ENCODE measurements around the gene TMEM120B.
A peak's percentile ranks its signal among the peaks of the same experiment; 100 is the strongest.

The TMEM120B gene

DNA sequence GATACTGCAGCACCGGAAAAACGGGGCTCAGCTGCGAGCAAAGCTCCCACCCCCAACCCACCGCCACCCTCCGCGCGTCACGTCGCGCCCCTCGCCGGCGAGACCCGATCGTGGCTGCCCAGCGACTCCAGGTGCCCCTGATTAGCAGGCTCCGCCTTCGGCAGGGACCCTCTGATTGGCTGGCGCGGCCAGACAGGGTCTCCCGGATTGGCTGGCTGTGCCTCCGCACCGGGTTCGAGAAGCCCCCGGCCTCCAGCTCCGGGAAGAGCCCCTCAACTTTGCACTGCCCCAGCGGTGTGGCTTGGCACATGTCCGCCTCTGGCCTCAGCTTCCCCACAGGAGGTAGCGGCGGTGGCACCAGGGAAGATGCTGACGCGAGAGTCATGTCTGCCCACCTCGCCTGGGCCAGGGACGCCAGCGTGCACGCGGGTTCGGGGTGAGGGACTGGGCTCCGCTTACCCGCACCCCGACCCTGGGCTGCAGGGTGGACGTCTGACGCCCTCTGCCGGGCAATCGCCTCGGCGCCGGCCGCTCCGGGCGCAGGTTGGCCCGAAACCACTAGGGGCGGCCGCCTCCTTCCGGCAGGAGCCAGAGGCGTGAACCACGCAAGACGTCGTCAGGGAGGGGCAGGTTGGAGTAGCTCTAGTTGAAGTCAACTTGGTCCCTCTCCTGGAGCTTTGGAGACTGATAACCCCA lies 81.4 kb downstream of the TMEM120B start:
- DNase-seq = peak; percentile 82

DNA sequence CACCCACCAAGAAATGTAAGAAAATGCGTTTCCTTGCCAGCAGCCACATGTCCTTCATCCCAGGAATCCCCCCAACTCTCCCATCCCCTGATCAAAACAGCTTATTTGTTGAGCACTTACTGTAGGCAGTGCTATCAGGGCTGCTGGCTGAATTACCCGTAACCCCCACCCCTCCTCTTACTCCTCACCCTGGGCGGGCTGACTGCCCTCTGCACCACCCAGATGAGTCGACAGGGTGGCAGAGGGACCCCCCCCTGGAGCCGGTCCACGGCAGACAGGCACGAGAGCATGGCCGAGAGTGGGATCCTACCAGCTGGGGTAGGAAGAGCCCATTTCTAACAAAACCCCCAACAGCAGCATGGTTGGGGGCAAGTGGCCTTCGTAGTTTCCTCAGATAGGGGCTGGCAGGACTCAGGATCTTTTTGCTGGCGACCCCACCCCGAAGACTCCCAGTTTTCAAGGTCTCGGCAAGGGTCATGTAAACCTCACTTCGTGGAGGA lies 82.0 kb downstream of the TMEM120B start:
- no peak for DNase-seq

DNA sequence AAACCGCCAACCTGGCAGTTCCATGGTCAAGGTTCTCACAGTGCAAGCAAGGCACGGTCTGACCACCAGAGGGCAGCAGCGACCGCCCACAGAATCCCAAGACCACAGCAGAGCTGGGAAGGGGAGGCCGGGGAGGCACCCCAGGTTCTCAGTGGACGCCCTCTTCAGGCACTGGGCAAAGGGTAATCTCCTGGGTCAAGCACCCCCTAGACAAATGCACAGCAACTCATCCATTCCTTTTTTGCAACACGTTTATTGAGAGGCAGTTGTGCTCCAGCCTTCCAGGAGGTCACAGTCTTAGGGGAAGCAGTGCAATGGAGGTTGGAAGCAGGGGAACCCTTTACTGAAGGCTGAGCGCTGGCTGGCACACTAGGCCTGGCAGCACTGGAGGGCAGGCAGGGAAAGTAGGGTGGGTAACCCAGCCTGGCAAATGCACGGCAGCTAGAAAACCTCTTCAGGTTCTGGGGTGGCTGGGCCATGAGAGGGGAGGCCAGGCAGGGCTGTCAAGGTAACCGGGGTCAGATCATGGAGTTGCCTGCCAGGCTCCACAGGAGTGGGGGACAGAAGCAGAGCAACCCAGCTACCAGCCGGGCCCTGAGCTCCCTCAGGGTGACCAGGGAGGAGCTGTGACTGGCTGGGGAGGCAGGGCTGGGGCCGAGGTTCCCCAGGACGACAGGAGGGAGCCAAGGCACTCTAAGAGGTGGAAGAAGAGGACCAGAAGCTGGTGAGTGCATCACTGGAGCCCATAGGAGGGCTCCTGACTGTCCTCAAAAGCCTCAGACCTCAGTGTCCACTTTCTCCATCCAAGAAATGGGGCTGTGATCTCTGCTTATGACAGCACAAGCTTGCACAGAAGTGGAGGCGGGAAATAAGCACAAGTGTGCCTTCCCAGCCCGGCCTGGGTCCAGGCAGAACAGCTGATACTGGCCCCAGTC lies 82.7 kb downstream of the TMEM120B start:
- DNase-seq = peak; percentile 57

DNA sequence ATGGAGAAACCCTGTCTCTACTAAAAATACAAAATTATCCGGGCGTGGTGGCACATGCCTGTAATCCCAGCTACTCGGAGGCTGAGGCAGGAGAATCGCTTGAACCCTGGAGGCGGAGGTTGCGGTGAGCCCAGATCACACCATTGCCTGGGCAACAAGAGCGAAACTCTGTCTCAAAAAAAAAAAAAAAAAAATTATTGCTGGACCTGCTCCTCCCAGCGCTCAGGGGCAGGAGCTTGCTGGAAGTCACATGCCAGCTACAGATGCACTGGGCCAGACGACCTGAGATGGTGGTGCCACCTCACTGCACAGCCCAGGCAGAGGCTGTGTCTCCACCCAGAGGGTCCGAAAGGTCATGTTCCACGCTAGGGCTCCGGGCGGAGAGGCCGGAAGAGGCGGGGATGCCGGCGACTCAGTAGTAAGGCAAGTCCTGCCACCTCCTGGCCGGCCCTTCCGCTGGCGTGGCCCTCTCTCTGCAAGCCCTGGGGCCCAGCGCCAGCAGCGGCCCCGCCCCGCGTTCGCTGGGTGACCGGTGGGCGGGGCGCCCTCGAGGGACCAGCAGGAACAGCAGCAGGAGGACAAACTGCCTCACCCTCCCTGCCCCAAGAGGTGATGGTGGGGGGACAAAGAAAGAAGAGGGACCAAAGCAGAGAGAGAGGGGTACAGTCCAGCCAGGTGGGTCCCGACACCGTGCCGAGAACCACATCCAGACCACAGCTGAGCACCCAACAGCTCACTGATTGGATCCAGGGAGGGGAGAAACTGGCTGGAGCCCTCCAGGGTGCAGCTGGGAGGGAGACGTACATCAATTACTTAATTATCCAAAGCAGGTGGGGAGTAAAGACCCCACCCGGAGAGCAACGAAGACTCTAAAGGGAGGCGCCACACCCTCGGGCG lies 84.6 kb downstream of the TMEM120B start:
- no peak for DNase-seq

DNA sequence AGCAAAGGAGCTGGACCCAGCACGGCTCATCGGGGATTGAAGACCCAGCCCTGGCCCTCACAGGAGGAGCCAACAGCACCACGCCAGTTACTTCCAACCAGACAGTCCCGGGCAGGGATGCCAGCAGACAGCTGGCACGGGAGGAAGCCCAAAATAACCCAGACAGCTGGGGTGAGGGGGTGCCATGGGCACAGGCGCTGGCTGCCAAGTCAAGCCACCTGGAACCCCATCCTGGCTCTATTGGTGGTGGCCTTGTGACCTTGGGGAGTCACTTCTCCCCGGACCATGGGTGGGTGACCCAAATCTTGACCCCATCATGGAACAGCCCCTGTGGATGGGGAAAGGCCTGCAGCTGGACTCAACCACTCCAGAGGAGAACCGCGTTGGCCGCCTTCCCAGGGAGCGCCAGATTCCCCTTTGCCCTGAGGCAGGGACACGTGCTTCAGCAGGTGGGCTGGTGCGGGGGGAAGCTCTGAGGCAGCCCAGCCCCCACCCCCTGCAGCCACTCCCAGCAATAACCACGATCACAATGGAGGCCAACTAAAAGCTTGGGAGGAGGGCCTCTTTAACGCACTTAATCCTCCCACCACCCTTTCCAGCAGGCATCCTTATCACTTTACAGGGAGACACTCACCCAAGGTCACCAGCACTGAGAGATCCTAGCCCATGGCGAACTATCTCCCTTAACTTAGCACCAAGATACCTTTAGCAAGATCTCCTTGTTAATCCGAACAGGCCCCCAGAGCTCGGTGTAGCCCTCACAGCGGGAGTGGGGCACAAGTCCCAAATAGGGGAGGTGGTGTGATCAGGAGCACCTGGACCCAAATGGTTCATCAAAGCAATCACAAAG lies 85.6 kb downstream of the TMEM120B start:
- peak; percentile 71 for DNase-seq

DNA sequence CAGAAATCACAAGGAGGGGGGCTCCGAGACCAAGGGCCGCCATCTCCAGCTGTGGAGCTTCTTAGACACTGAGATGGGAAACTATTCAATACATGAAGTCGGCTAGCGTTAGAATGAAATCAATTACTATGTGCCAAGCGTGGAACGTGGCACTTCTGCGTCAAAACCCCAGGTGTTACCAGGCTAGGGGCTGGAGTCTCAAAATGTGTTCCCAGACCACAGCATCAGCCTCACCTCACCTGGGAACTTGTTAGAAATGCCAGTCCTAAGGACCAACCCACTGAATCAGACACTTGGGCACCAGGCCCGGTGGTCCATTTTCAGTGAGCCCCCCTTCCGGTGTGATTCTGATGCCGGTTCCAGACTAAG lies 86.2 kb downstream of the TMEM120B start:
- DNase-seq = no peak

DNA sequence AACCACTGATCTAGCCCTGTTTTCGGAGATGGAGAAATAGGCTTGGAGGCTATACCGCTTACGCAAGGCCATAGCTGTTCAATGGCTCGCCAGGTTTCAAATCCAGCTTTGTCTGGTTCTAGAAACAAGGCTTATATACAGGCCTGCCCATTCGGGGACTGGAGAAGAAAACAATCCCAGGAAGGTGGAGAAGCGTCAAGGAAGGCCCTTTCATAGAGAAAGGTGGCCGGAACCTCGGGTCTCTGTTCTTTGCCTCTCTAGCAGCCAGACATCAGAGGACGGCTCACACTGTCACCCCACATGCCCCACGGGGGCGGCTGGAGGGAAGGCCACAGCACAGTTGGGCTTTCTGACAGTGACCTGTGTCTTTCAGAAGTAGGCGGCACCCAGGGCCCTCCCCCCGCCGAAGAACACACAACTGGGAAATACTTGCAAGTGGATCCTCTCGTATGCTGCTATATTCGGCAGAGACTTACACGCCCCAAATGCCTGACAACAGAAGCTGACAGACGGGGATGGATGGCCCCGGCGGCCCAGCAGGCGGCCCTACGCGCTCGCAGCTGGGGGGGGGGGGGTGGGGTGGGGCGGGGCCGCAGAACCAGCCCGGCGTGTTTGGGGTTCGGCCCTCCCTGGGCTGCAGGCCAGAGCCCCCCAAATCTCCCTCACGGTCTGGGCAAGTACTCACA lies 86.7 kb downstream of the TMEM120B start:
- peak; percentile 41 for DNase-seq

DNA sequence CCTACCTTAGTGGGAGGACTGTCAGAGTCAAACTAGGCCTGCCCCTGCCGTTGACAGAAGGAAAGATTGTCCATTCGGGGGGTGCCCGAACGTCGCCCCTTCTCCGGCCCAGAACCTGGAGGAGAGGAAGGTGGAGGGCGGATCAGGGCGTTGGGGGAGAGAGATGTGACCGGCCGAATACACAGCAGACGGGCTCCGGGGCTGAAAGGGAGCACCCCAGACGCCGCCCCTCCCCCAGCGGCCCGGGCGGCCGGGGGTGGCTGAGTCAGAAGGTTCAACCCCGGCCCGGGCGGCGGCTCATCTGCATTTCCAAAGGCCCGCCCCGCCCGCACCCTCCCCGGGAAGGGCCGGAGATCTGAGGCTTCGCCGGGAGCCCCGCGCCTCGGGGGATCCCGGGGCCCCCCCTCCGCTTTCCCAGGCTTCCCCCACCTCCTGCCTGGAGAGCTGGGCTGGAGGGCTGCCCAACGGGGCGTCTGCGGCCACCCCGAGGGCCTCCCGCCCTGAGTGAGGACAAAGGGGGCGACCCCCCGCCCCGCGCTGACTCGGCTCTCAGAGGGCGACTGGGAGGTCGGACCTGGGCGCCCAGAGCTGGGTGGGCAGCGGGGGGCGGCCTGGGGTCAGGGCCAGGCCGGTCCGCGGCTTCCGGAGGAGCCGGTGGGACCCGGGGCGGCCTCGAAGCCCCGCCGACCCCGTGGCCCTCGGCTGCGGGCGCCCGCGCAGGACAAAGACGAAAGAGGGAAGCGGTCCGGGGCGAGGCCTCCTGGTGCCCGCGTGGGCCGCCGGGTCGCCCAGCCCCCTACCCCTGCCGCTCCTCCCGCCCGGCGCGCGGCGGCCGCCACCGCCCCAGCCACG lies 87.5 kb downstream of the TMEM120B start:
- peak; percentile 53 for DNase-seq

DNA sequence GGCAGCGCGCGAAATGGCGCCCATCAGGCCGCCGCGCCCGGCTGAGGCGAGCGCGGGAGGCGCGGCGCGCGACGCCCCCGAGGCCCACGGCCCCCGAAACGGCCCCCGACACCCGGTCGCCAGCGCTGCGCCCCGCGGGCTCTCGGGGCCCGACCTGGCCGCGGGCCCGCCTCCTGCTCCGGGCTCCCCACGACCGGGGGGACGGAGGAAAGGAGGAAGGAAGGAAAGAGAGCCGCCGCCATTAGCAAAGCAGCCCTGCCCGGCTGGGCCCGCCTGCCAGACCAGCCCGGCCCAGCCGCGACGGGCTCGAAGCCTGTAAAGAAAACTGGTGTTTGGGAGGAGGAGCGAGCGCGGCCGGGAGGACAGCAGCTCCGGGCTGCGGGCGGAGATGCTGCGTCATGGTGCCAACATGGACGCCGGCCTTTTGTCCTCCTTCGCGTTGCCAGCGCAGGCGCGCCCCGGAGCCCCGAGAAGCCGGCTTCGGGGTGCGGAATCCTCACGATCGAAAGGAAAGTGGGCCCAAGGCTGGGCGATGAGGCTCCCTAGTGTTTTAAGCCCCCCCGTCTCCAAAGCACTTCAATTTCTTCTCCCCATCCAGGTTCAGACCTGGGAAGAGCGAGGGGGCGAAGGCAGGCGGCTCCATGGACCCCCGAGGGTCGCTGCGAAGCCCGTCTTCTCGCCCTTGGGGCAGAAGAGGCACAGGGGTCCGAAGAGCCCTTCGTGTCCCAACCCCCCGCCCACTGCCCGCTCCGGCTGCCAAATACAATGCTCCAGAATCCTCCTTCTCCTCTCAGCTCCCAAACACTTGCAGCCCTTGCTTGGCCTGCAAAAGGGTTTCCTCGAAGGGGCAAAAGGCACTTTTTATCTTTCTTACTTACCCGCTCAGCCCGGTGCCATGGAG lies 88.4 kb downstream of the TMEM120B start:
- peak; percentile 40 for DNase-seq

DNA sequence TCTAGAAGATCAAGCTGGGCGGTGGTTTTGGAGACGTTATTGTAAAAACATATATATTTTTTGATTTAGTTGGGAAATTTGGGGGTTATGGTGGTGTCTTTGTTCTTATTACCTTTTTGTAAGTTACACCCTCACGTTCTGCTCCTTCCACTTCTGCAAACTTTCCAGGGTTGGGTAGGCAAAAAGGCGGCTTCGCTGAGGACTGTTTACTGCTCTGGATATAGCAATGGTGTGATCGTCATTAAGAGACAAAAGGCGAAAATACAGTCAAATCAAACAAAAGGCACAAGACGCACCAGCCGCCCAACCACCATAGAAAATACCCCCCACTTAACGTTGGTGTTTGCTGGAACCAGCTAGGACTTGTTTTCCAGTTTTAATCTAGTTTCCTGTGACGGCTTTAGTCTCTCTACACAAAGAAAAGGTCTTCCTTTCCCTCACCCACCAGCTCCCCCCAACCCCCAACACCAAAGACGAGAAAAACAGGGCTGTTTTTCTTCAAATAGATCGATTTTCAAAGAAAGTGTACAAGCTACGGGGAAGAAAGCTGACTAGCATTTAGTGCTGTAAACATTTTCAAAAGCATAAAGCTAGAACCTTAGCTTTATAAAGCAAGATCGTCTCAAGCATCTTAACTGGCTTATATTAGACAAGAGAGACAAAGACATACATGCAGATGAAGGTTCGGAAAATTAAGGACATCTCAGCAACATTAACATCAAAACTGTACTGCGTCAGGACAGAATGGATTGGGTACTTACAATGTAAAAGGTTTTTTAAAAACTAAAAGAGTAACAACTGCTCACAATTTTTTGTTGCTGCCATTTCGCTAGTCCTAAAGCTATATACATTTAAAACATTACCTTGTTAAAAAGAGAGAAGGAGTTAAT lies 89.3 kb downstream of the TMEM120B start:
- DNase-seq = no peak

DNA sequence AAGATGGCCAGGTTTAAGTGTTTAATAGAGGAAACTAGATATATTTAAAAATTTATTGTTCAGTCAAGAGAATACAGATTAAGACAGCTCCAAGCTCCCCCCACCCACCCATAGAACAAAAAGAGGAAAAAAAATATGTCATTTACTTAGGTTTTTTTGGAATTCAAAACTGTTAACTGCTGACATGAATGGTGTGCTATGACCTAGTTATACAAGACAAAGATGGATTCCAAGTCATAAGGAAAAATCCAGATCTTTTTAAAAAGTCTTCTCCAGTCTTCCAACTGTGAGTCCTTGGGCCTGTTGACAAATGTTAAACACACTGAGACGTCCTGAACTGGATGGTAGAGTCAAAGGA lies 89.9 kb downstream of the TMEM120B start:
- DNase-seq = no peak

DNA sequence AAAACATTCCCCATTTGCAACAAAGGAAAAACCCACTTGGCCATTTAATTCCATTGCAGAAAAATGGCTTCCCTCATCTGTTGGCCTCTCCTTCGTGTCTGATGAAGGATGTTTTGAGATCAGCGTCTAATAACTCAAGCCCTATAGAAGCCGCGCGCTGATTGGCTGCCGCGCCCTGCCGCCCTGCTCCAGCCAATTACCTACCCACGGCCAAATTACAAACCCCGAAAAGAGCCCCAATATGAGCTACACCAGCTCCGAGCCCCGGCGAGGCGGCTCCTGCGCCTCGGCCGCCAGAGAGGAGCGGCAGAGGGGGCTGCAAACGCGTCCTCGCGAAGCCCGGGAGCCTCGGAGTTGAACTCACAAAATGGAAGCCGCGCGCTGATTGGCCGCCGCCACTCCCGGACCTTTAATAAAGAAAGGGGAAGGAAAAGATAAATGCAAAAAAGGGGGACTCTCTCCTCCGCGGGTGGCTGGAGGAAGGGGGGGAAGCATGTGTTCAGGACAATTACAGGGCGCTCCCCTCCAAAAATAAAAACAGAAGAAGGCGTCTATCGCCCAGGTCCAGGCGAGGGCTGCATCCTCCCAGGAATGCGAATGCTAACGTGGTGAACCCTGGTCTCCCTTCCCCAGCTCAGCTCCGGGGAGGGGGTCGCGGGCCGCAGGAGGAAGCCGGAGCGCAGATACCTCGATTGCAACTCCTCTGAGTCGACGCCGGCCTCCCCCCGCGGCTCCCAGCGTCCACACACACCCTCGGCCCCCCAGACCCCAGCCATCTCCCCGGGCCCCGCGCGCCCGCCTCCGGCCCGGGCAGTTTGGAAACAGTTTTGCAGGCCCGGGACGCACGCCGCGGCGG lies 90.5 kb downstream of the TMEM120B start:
- DNase-seq = peak; percentile 91

DNA sequence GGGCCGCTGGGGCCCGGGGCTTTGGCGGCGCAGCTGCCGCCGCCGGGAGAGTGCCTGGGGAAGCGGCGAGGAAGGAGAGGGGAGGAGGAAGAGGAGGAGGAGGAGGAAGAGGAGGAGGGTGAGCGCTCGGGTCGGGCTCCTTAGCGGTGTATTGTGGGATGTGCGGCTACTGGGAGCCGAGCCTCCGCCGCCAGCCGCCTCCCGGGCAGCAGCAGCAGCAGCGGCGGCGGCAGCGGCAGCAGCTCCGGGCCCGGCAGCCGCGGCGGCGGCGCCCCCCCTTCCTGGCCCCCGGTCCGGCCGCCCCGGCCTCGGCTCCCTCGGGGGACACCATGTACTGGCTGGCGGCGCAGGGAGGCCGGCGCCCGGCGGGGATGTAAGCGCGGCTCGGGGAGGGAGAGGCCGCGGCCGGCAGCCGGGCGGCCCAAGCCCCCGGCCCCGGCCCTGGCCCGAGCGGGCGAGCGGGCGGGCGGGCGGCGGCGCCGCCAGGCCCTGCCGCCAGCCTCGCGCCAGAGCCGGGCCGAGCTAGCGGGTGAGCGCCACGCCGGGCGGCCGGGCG lies 91.4 kb downstream of the TMEM120B start, which contains the start of gene SETD1B:
Gene SETD1B (plus strand): TSS at position 149 of the 556 bp plus-strand sequence. CDS start 729 bp downstream, outside the sequence.
- peak; percentile 27 for DNase-seq

DNA sequence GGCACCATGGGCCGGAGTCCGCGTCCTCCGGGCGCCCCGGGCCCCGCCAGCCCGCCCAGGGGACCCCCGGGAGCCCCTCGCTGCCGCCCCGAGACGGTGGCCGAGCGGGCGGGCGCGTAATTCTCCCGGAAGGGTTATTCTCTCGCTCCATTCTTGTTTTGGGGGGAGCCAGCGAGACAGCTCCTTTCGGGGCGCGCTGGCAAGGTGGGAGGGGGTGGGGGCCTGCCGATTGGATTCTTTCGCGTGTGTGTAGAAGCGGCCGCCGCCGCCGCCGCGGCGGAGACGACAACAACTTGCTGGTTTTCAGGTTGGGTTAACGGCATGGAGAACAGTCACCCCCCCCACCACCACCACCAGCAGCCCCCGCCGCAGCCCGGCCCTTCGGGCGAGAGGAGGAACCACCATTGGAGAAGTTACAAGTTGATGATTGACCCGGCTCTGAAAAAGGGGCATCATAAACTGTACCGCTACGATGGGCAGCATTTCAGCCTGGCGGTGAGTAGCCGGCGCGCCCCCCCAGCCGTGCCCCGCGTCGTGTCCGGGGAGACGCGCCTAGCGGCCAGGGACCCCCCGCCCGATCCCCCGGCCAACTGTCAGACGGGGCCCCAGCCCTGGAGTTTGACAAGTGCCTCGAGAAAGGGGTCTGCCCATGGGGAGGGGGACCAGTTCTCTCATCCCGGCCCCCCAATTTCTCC lies 92.0 kb downstream of the TMEM120B start:
- DNase-seq = no peak

DNA sequence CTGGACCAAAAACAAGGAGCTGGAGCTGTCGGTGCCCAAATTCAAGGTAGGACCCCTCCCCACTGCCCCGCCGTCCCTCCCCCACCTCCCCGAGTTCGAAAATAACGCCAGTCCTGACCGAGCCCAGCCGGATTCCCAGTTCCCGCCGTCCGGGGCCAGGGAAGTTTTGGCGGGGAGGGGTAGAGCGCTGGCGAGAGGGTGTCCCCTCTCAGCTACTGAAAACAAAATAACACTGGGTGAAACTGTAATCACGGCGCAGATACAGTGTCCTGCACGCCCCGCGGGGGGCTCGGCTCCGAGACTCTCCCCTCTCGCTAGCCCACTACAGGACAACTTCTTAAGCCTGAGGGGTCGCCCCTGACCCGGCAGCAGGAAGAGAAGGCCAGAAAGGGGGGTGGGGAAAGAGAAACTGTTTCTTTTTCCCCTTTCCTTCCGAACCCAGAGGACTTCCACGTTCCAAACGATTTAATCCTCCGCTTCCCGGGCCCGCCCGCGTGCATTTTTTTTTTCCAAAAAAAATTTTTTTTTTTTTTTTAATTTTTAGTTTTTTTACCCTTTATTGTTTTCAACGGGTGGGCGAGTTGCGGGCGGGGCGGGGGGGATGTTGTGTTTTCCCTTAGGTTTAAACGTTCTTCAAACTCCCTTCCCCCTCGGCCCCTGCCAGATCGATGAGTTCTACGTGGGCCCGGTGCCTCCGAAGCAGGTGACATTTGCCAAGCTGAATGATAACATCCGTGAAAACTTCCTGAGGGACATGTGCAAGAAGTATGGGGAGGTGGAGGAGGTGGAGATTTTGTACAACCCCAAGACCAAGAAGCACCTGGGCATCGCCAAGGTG lies 92.8 kb downstream of the TMEM120B start:
- DNase-seq = peak; percentile 23
